T follicular helper cell (primary cell): ENCODE measurements around the gene NOL6.
"Not testable (repeated sequence)": the region's sequence is repeated elsewhere in the genome, so short reads cannot be mapped to it uniquely, and the experiment has no call there.

Source experiments
- DNase-seq: peaks from one replicate; pipeline ENCODE4 v3.0.0-alpha.2; 2020; ENCODE audit warnings: low read depth

NOL6 gene

DNA sequence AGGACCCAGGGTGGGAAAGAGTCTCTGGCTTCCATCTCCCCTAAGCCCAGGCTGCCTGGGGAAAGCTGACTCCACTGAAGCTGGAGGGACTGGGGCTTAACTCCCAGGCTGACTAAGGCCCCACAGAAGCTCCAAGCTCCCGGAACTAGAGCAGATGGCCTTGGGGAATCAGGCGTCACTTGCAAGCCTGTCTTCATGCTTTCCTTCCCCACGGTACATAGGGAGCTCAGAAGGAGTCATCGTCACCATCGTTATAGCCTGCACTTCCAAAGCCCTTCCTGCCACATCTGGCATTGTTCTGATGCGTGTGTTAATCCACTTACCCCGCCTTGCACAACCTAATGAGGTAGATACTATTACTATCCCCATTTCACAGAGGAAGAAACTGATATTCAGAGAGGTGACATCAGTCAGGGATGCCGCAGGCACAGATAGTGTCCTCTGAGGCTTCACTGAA lies 37.9 kb downstream of the NOL6 start:
- no peak for DNase-seq

DNA sequence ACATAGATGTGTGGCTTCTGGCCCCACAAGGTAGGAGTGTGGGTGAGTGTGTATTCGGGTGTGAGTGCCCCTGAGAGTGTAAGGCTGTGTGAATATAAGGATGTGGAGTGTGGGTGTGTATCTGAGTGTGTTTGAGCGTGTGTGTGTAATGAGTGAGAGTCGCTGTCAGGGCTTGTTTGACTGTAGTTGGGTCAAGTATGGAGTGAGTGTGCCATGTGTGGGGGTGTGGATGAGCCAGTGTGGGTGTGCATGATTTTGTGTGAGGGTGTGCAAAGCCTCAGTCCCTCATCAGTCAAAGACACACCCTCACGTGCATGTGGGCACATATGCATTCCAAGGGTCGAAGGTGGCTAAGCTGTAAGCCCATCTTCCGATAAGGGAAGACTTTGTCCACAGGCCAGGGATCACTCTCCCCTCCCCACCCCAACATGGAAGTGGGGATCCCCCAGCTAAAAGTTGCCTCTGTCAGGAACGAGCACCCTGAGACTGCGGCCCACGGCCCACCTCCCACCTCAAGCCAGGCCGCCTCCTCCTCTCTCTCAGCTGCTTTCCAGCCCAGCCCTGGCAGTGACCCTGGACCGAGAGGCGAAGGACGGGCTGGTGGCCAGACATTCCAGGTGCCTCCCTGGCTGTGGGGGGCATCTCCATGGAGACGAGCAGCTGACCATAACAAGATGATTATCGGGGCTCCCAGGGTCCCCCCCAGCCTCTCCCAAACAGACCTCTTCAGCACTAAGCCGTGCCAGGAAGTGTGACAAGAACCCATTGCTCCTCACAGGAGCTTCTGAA lies 39.2 kb downstream of the NOL6 start:
- no peak for DNase-seq

DNA sequence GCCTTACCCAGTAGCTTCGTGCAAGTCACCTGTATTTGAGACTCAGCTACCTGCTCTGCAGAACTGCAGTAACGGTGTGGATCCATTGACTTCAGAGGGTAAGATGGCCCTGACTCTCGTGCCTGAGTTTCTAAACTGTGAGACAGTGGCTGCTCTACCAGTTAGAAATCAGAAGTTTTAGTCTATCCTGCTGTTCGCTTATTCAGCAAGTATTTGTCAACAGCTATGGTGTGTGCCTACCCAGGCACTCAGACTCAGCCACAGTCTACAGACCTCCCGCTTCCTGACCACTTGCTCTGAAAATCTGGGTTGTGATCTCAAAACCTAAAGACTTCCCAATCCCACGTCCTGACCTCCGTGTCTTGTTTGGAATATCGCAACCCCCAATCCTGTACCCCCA lies 39.9 kb downstream of the NOL6 start:
- no peak for DNase-seq

DNA sequence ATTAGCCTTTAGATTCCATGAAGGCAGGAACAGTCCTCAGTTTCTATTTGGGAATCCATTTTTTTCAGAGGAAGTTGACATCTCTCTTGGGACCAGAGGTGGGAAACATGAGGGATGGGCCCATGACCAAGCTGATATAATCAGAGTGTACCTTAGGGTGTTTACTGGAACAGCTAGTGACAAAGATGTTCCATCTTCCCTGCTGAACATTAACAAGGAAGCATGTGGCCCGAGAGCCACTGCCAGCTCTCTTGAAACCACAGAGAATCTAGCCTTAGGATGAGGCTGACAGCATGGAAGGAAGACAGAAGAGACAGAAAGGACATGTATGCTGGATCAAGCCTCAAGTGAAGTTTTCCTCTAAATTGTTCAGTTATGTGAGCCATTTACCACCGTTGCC lies 42.3 kb downstream of the NOL6 start:
- no peak for DNase-seq

DNA sequence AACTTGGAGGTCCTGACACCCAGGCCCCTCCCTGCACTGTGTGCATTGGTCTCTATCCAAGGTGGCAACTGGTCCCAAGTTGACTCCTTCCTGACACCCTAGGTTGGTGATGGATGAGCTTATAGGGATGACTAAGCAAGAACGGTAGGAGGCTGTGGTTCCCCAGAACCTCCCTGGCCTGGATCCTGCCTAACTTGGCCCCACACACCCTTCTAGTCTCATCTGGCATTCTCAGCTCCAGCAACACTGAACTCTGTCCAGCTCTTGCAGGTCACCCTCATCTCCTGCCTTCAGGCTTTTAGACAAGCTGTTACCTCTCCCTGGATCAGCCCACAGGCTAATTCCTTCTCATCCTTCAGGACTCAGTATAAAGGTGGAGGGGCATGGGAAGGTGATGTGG lies 42.8 kb downstream of the NOL6 start:
- DNase-seq, result no peak

DNA sequence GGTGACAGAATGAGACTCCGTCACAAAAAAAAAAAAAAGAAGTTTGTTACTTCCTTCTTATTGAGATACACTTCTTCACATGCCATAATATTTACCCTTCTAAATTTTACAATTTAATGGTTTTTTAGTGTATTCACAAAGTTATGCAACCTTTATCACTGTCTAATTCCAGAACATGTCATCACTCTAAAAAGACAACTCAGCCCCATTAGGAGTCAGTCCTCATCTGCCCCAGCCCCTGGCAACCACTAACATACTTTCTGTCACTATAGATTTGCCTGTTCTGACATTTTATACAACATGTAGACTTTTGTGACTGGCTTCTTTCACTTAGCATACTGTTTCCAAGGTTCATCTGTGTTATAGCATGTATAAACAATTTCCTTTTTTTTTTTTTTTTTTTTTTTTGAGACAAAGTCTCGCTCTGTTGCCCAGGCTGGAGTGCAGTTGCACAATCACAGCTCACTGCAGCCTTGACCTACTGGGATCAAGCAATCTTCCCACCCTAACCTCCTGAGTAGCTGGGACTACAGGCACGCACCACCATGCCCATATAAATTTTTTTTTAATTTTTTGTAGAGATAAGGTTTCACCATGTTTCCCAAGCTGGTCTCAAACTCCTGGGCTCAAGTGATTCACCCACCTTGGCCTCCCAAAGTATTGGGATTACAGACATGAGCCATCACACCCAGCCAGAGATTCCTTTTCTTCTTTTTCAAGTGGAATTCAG lies 44.3 kb downstream of the NOL6 start:
- no peak for DNase-seq

DNA sequence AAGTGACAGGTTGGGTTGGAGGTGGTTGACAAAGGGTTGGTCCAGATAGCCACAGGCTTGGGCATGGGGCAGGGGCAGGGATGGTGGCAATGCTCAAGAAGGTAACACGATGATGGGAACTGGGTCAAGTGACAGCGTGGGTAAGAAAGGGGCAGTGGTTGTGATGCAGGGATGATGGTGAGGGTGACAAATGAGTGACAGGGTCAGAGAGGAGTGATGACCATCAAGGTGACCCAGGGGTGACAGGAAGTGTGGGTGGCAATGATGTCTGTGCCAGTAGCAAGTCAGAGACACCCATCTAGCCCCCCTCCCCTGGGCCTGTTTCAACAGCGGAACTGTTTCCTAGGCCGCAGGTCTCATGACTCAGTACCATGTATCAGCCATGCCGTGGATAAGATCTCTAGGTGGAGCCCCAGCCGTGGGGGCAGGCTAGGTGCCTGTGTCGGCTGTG lies 46.9 kb downstream of the NOL6 start:
- DNase-seq, result no peak

DNA sequence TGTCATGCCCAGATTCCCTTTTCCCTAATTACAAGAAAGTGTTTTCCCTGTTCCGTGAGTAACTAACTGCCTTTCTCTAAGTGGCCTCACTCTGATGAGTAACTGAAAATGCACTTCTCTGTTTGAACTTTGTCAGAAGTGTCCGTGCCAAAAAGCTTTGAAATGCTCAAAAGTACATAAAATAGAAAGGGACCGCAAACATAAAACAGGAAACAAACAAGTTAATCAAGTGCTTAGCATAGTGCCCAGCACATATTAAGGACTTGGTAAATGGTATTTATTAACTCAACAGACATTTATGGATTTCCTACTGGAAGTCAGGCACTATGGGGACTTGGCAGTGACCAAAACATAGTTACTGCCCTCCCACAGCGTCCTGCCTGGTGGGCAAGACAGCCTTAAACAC lies 48.6 kb downstream of the NOL6 start:
- DNase-seq, result no peak

DNA sequence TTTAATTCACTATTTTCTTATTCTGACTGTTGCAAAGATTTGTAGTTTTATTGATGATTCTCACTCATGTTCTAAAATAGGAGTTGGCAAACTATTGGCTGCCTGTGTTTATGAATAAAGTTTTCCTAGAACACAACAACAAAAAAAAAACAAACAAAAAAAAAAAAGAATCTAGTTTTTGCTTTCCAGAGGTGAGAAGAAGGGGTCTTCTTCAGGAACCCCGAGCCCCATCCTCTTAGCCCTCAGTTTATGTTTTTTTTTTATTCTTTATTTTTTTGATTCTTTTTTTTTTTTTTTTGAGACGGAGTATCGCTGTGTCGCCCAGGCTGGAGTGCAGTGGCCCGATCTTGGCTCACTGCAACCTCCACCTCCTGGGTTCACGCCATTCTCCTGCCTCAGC lies 49.2 kb downstream of the NOL6 start:
- DNase-seq, result not testable (repeated sequence)

DNA sequence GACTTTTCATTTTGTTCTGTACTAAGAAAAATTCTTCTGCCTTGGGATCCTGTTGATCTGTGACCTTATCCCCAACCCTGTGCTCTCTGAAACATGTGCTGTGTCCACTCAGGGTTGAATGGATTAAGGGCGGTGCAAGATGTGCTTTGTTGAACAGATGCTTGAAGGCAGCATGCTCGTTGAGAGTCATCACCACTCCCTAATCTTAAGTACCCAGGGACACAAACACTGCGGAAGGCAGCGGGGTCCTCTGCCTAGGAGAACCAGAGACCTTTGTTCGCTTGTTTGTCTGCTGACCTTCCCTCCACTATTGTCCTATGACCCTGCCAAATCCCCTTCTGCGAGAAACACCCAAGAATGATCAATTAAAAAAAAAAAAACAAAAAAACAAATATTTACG lies 49.7 kb downstream of the NOL6 start:
- not testable (repeated sequence) for DNase-seq

DNA sequence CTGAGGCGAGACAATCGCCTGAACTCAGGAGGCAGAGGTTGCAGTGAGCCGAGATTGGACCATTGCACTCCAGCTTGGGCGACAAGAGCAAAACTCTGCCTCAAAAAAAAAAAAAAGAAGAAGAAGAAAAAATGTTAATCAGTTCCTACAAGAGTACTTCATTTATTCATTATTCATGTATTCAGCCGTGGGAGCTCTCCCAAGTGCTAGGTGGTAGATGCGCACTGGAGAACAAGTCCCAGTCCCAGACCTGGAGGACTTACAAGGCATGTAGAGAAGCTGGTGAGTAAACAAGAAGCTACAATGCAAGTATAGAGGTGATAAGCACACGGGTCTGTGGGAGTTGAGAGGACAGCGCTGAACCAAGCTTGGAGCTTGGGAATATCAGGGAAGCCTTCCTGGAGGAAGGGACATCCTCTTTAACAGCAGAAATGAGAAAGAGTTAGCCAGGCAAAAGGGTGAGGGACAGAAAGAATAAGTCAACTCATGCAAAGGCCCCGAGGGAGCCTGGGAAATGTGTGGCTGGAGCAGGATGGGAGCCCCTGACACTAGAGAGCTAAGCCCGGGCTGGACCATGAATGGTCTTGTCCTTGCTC lies 53.9 kb downstream of the NOL6 start:
- DNase-seq, result no peak

DNA sequence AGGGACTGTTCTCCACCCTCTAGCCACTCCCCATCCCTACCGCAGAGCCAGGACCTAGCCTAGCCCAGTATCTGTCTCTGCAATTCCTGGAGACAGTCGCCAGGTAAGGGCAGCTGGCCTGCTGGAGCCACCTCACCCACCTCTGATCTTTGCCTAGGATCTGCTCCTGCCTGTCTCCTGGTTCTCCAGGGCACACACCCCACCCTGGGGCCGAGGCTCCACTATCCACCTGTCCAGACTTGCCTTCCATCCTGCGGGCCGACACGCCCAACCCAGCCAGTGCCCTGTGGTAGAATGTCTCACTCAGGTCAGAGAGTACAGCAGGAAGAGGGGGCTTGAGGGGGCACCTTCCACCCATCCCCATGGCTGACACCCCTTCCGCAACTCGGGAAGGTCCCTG lies 55.6 kb downstream of the NOL6 start:
- DNase-seq, result no peak

DNA sequence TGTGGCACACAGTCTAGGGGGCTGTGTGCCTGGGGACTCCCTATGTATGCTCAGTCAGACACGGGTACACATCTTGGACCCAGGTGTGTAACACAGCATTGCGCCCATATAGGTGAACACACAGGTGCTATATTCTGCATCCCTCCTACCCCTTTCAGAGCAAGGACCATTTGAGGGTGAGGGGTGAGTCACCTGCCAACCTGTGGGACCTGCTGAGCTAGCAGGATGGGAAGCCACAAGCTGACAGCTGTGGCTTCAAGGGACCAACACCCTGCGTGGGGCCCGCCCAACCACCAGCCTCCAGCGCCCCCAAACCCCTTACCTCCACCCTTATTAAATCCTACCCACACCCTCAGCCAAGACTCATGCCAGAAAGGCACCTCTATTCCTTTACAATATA lies 56.7 kb downstream of the NOL6 start:
- DNase-seq, result no peak

DNA sequence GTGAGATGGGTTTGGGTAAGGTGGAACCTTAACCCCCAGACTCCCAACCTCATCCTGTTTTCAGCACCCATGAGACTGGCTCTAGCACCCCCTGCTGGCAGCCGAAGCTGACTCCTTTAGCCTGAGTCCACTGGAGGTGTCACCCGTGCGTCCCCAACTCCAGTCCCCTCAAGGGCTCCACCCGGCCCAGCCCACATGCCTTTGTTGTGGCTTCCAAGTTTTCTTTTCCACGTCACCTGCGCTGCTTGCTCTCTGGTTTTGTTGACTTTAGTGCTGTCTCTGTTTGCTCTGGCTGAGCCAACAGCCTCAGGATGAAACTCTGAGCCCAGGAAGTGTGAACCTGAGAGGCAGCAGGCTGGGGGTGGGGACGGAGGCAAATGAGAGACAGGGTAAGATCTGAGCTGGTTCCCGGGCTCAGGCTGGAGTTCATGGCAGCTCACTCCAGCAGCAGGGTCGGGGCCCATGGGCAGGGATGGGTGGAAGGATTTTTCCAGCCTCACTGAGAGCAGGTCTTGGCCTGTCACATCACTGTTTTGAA lies 58.2 kb downstream of the NOL6 start:
- DNase-seq, result peak; percentile 91

DNA sequence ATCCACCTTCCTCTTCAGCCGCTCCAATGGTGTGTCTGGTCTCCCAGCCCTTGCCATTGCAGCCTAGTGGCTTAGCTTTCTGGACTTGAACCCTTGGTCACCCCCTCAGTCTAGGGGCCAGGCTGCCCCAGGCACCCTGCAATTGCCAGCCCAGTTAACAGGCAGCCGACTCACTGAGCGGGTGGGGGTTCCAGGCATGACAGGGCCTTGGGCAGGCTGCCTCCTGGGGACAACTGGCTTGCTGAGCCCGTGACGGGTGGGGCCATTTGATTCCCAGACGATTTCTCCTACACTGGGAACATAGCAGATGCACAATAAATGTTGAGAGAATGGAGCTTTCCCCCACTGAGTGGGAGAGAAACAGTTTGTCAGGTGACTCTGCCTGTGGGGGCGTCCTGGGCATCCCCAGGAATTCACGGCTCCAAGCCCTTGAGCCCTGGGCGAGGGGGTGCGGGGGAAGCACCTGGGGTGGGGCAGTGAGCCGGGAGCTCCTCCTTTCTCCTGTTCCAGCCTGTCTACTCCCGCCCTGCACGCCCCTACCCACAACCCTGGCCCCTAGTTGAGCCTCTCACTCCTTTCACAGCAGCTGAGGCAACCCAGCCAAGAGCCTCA lies 58.7 kb downstream of the NOL6 start:
- DNase-seq, result no peak

DNA sequence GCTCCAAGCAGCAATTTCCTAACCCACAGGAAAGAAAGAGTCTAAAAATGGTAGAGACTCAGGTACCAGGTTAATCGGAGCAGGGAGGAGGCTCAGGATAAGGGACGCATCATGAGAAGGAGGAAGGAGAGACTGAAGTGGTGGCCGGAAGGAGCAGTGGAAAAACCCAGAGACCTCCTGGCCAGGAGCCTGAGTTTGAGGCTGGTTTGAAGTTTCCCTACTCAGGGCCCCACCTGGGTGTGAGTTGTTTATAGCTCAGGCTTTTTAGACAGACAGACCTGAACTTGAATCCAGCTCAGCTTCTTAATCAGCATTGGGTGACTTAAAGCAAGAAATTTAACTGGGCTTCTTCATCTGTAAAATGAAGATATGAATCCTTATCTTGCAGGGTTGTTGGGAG lies 59.5 kb downstream of the NOL6 start:
- DNase-seq, result no peak
